MM.1S (cell line): ENCODE measurements around the gene ZNF474.
"Not testable (repeated sequence)": the region's sequence is repeated elsewhere in the genome, so short reads cannot be mapped to it uniquely, and the experiment has no call there.

Experiments used
- DNase-seq: peaks from one replicate; pipeline ENCODE4 v3.0.0-alpha.2; 2015
- H2AFZ ChIP-seq: fragments of 300-600 bp; sonication (generic); 2 replicates; pipeline ENCODE4 v1.6.0; 2016; ENCODE audit warnings: antibody characterized with exemption, low read length
- H3F3A ChIP-seq: fragments of 300-600 bp; sonication (generic); 2 replicates; pipeline ENCODE4 v1.6.1; 2016; ENCODE audit warnings: mild to moderate bottlenecking, antibody characterized with exemption, low read length, moderate library complexity, mixed read lengths; ENCODE audit not compliant: insufficient read depth
- H3K27ac ChIP-seq: fragments of 300-600 bp; sonication (generic); 2 replicates; pipeline ENCODE4 v1.5.1; 2016; ENCODE audit warnings: mild to moderate bottlenecking, low read length
- H3K27me3 ChIP-seq: fragments of 300-600 bp; sonication (generic); replicated peaks from 2 replicates; pipeline ENCODE4 v1.6.0; 2016; ENCODE audit warnings: low read length; ENCODE audit not compliant: insufficient read depth
- H3K36me3 ChIP-seq: fragments of 300-600 bp; sonication (generic); replicated peaks from 2 replicates; pipeline ENCODE4 v1.6.1; 2016; ENCODE audit warnings: mild to moderate bottlenecking, low read length, mixed read lengths; ENCODE audit not compliant: insufficient read depth
- H3K4me1 ChIP-seq: fragments of 300-600 bp; sonication (generic); 2 replicates; pipeline ENCODE4 v1.6.1; 2016; ENCODE audit warnings: low read length, mixed read lengths
- H3K4me2 ChIP-seq: fragments of 300-600 bp; sonication (generic); 2 replicates; pipeline ENCODE4 v1.6.0; 2016; ENCODE audit warnings: low read depth, low read length
- H3K4me3 ChIP-seq: fragments of 300-600 bp; sonication (generic); 2 replicates; pipeline ENCODE4 v1.5.1; 2016; ENCODE audit warnings: low read length, mixed read lengths
- H3K79me2 ChIP-seq: fragments of 300-600 bp; sonication (generic); 2 replicates; pipeline ENCODE4 v1.6.1; 2016; ENCODE audit warnings: mixed run types, low read length, mixed read lengths
- H3K9ac ChIP-seq: fragments of 300-600 bp; sonication (generic); 2 replicates; pipeline ENCODE4 v1.6.1; 2016; ENCODE audit warnings: low read length, mixed read lengths
- H3K9me2 ChIP-seq: fragments of 300-600 bp; sonication (generic); replicated peaks from 2 replicates; pipeline ENCODE4 v1.6.1; 2016; ENCODE audit warnings: mild to moderate bottlenecking, low read length, mixed read lengths; ENCODE audit not compliant: insufficient read depth
- H3K9me3 ChIP-seq: fragments of 300-600 bp; sonication (generic); replicated peaks from 2 replicates; pipeline ENCODE4 v1.6.1; 2016; ENCODE audit warnings: mild to moderate bottlenecking, low read length, mixed read lengths; ENCODE audit not compliant: insufficient read depth
- H4K20me1 ChIP-seq: fragments of 300-600 bp; sonication (generic); 2 replicates; pipeline ENCODE4 v1.6.1; 2016; ENCODE audit warnings: mild to moderate bottlenecking, low read length, moderate library complexity, mixed read lengths; ENCODE audit not compliant: insufficient read depth
- EZH2 ChIP-seq: fragments of 300-600 bp; sonication (generic); optimal IDR thresholded peaks from 2 replicates; pipeline ENCODE3; 2017; ENCODE audit warnings: low read depth, mild to moderate bottlenecking, antibody characterized with exemption, low read length, mixed read lengths
- EZH2phosphoT487 ChIP-seq: fragments of 300-600 bp; sonication (generic); IDR thresholded peaks from 2 replicates; pipeline ENCODE4 v1.6.1; 2018; ENCODE audit warnings: antibody characterized with exemption, low read length
- TF ChIP-seq, protein P1 (sequence below): fragments of 300-600 bp; sonication (generic); IDR thresholded peaks from 2 replicates; pipeline ENCODE4 v1.5.1; 2016; ENCODE audit warnings: antibody characterized with exemption, low read length, mixed read lengths

The ZNF474 gene

DNA sequence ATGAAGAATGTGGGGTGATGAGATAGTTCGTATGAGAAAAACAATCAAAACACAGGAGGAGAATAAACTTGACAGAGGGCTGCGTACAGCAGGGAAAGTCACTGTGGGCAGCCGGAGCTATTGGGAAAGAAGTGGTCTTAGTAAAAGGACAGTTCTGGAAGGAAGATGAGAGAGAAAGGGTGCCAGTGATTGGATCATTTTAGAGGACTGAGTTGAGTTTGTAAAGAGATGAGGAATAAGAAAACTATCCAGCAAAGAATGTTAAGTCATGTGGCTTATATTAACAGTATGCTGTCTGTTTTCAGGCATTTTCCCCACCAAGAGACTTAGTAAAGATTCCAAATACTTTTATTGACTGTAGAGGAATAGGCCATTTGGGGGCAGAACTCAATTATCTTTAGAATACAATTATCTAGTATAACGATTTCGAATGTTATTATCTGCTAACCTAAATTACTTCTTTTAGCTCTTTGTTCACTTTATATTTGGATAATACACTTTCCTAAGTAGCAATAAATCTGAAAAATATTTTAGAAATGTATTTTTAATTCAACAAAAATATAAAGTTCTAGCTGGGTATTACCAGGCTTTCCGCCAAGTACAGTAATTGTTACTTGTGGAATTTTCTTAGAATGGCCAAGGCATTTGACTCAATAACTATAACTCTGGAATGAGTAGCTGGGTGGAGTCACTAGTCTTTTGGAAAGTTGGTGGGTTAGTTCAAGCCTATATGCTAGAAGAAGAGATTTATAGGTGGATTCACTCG, 35.7 kb upstream of the ZNF474 start:
- DNase-seq: no peak
- Histone ChIP-seq H3K4me1 (peaks cover 36% of the 10 kb centered on the region), H3K9me3 (no peaks in the 10 kb centered on the region), H3F3A (peaks cover 20% of the 10 kb centered on the region), H3K36me3 (no peaks in the 10 kb centered on the region), H3K27me3 (no peaks in the 10 kb centered on the region), H3K9ac (no peak overlapping the region), H3K9me2 (no peaks in the 10 kb centered on the region), H3K27ac (no peak overlapping the region), H4K20me1 (no peaks in the 10 kb centered on the region), H3K4me3 (no peak overlapping the region), H3K4me2 (no peak overlapping the region), H2AFZ (no peak overlapping the region), H3K79me2 (no peaks in the 10 kb centered on the region)
- TF ChIP-seq EZH2 (no peak), EZH2phosphoT487 (no peak)
- TF ChIP-seq, protein P1, sequence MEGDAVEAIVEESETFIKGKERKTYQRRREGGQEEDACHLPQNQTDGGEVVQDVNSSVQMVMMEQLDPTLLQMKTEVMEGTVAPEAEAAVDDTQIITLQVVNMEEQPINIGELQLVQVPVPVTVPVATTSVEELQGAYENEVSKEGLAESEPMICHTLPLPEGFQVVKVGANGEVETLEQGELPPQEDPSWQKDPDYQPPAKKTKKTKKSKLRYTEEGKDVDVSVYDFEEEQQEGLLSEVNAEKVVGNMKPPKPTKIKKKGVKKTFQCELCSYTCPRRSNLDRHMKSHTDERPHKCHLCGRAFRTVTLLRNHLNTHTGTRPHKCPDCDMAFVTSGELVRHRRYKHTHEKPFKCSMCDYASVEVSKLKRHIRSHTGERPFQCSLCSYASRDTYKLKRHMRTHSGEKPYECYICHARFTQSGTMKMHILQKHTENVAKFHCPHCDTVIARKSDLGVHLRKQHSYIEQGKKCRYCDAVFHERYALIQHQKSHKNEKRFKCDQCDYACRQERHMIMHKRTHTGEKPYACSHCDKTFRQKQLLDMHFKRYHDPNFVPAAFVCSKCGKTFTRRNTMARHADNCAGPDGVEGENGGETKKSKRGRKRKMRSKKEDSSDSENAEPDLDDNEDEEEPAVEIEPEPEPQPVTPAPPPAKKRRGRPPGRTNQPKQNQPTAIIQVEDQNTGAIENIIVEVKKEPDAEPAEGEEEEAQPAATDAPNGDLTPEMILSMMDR: no peak

DNA sequence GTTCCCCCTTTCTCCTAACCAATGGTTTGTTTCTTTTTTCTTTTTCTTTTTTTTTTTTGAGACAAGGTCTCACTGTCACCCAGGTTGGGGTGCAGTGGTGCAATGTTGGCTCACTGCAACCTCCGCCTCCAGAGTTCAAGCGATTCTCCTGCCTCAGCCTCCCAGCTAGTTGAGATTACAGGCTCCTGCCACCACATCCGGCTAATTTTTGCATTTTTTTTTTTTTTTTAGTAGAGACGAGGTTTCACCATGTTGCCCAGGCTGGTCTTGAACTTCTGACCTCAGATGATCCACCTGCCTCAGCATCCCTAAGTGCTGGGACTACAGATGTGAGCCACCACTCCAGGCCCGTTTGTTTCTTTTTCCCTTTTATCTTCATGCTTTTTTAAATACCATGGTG, 35.1 kb upstream of the ZNF474 start:
- not testable (repeated sequence) for H2AFZ ChIP-seq, H3K36me3 ChIP-seq, H3K9me2 ChIP-seq, H3K9ac ChIP-seq, DNase-seq, H3K79me2 ChIP-seq, H3K4me3 ChIP-seq, H4K20me1 ChIP-seq, H3K9me3 ChIP-seq, H3K27me3 ChIP-seq
- H3K4me1 ChIP-seq: peaks cover 31% of the 10 kb centered on the region
- peak overlapping the region; percentile 31; the same call in 1 of the 2 replicates for H3K4me2 ChIP-seq
- H3K27ac ChIP-seq: peak overlapping the region; percentile 41; the same call in 1 of the 2 replicates
- peaks cover 20% of the 10 kb centered on the region for H3F3A ChIP-seq

DNA sequence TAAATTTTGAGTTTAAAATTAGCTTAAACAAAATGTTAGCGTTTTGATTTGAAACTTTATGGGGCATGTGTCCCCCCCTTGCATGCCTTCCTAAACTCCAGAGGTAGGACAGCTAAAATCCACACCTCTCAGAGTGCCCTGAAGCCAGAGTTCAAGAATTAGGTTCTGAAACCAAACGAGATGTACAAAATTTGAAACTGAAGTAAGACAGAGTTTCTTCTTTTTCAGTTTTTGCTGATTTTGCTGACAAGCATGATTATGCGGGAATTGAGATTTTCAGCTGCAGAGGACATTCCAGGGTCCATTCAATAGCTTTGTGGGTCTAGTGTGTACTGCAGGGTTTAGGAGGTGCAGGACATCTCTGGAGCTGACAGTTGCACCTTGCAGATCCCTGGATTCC, 34.2 kb upstream of the ZNF474 start:
- Histone ChIP-seq H3K4me1 (peaks cover 22% of the 10 kb centered on the region), H3K9me3 (no peaks in the 10 kb centered on the region), H3K27ac (peak overlapping the region; percentile 41; the same call in 1 of the 2 replicates), H2AFZ (no peak overlapping the region), H3F3A (peaks cover 13% of the 10 kb centered on the region), H4K20me1 (no peaks in the 10 kb centered on the region), H3K36me3 (no peaks in the 10 kb centered on the region), H3K27me3 (no peaks in the 10 kb centered on the region), H3K79me2 (no peaks in the 10 kb centered on the region), H3K9me2 (no peaks in the 10 kb centered on the region), H3K4me3 (no peak overlapping the region), H3K9ac (no peak overlapping the region), H3K4me2 (peak overlapping the region; percentile 31)
- DNase-seq: peak; percentile 75
- TF ChIP-seq EZH2phosphoT487 (no peak), EZH2 (no peak)
- TF ChIP-seq, protein P1: no peak

DNA sequence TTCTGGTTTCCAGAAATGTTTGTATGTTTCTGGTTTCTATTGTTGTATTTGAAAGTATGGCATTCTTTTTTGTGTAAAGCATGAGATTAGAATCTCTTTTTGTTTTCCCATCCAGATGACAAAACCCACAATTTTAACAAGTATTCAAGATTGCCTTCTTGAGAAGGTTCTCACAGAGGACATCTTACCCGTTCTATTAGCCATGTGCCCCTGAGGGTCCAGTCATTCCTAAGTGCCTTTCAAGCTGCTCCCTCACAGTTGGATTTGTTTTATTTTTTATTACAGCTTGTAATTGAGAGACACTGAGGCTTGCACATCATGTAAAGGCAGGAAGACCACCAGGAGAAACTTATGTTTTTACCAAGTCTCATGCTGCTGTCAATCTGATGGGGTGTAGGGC, 32.0 kb upstream of the ZNF474 start:
- no peak overlapping the region for H2AFZ ChIP-seq
- TF ChIP-seq EZH2phosphoT487 (no peak), EZH2 (no peak)
- TF ChIP-seq, protein P1: no peak
- H3K27me3 ChIP-seq: no peaks in the 10 kb centered on the region
- H3K4me3 ChIP-seq: no peak overlapping the region
- H3K9ac ChIP-seq: no peak overlapping the region
- DNase-seq: no peak
- no peaks in the 10 kb centered on the region for H3K9me2 ChIP-seq
- peaks cover 13% of the 10 kb centered on the region for H3F3A ChIP-seq
- no peak overlapping the region for H3K4me2 ChIP-seq
- H4K20me1 ChIP-seq: no peaks in the 10 kb centered on the region
- no peaks in the 10 kb centered on the region for H3K9me3 ChIP-seq
- H3K79me2 ChIP-seq: no peaks in the 10 kb centered on the region
- no peak overlapping the region for H3K27ac ChIP-seq
- peaks cover 20% of the 10 kb centered on the region for H3K4me1 ChIP-seq
- no peaks in the 10 kb centered on the region for H3K36me3 ChIP-seq
